CD8-positive, alpha-beta memory T cell (primary cell): Measurements from ENCODE around the gene PDZD2. TPM values are rescaled to one million over a fixed set of nuclear protein-coding genes. Genes with fewer than 3 reads are reported as not detected.
"Not testable (repeated sequence)": the region's sequence is repeated elsewhere in the genome, so short reads cannot be mapped to it uniquely, and the experiment has no call there.

ENCODE experiments used
- CTCF ChIA-PET: fragments of 350-600 bp; sonication (Branson Sonifier 250); formaldehyde crosslinking; loops from one replicate; lab custom pipeline; 2021; ENCODE audit warnings: antibody characterized with exemption; lab: Charles Lee
- POLR2A ChIA-PET: fragments of 350-600 bp; sonication (Branson Sonifier 250); formaldehyde crosslinking; loops from one replicate; lab custom pipeline; 2021; ENCODE audit warnings: antibody characterized with exemption; lab: Charles Lee
- DNase-seq, 5 donors: peaks; one replicate each; pipeline versions ENCODE4 v3.0.0 to v3.0.0-alpha.2; 2020 to 2022; ENCODE audit warnings: mixed read lengths in 1 of 5
- H3K27ac ChIP-seq: one replicate; pipeline ENCODE4 v1.7.0; 2013; ENCODE audit warnings: low read depth, mild to moderate bottlenecking, low read length, moderate library complexity
- H3K27me3 ChIP-seq: 2 replicates; pipeline ENCODE4 v1.7.0; 2013; ENCODE audit warnings: low read length, mild to moderate bottlenecking; ENCODE audit not compliant: insufficient read depth, poor library complexity, severe bottlenecking
- H3K36me3 ChIP-seq: 2 replicates; pipeline ENCODE4 v1.7.0; 2013; ENCODE audit warnings: mild to moderate bottlenecking, low read length, moderate library complexity; ENCODE audit not compliant: insufficient read depth
- H3K4me1 ChIP-seq: 2 replicates; pipeline ENCODE4 v1.7.0; 2013; ENCODE audit warnings: mild to moderate bottlenecking, low read length, moderate library complexity; ENCODE audit not compliant: insufficient read depth
- H3K4me3 ChIP-seq: 2 replicates; pipeline ENCODE4 v1.7.0; 2013; ENCODE audit warnings: mild to moderate bottlenecking, low read length
- H3K9me3 ChIP-seq: 2 replicates; pipeline ENCODE4 v1.7.0; 2013; ENCODE audit warnings: mild to moderate bottlenecking, low read length
- H3K27ac Mint-ChIP-seq, 8 donors: one replicate each; pipeline ENCODE4 v1.8.0; 2020 to 2021; ENCODE audit warnings: mixed read lengths in 8 of 8, mild to moderate bottlenecking in 6 of 8, inconsistent platforms in 3 of 8, moderate library complexity in 3 of 8
- H3K27me3 Mint-ChIP-seq, 2 donors: one replicate each; pipeline ENCODE4 v1.8.0; 2020 to 2021; ENCODE audit warnings: mixed read lengths in 2 of 2, mild to moderate bottlenecking in 1 of 2, moderate library complexity in 1 of 2
- H3K36me3 Mint-ChIP-seq, 3 donors: one replicate each; pipeline ENCODE4 v1.8.0; 2020 to 2021; ENCODE audit warnings: mixed read lengths in 3 of 3, inconsistent platforms in 1 of 3, mild to moderate bottlenecking in 1 of 3
- H3K4me1 Mint-ChIP-seq, 3 donors: one replicate each; pipeline ENCODE4 v1.8.0; 2020 to 2021; ENCODE audit warnings: mixed read lengths in 3 of 3, inconsistent platforms in 1 of 3, mild to moderate bottlenecking in 1 of 3
- H3K4me3 Mint-ChIP-seq, 7 donors: one replicate each; pipeline ENCODE4 v1.8.0; 2020 to 2021; ENCODE audit warnings: mixed read lengths in 7 of 7, mild to moderate bottlenecking in 6 of 7, moderate library complexity in 4 of 7, inconsistent platforms in 2 of 7
- H3K9me3 Mint-ChIP-seq, 5 donors: one replicate each; pipeline ENCODE4 v1.8.0; 2020 to 2022; ENCODE audit warnings: mixed read lengths in 5 of 5, mild to moderate bottlenecking in 3 of 5, moderate library complexity in 2 of 5, inconsistent platforms in 1 of 5
- polyA plus RNA-seq: library from polyadenylated mRNA; unstranded; fragments of 300-500 nt; fragmentation: Illumina TruSeq; gene quantifications from one replicate; pipeline ENCODE4 v1.2.3, GENCODE V29; 2021
- total RNA-seq, 2 experiments: library from RNA; stranded (reverse); gene quantifications; one replicate each; pipeline ENCODE4 v1.2.3, GENCODE V29; 2021

Gene PDZD2
- total and polyA plus RNA-seq, 3 experiments from 2014 or later: 0.15 to 0.40 (median 0.27) TPM

GRCh38 chr5:32014096-32014745, 375.3 kb downstream of the PDZD2 start:
- peaks cover 3 to 5% of the 10 kb centered on the region in 2 donors for H3K27me3 Mint-ChIP-seq
- ChIA-PET CTCF (no interaction called here), POLR2A (no interaction called here)
- no peaks in the 10 kb centered on the region for H3K9me3 Mint-ChIP-seq
- peaks cover 0 to 2% (median 0%) of the 10 kb centered on the region in 3 donors for H3K36me3 Mint-ChIP-seq
- Histone ChIP-seq H3K9me3 (no peaks in the 10 kb centered on the region), H3K4me1 (no peaks in the 10 kb centered on the region), H3K27ac (no peak overlapping the region), H3K27me3 (no peaks in the 10 kb centered on the region), H3K4me3 (no peak overlapping the region), H3K36me3 (no peaks in the 10 kb centered on the region)
- H3K4me1 Mint-ChIP-seq: peaks cover 5 to 14% (median 12%) of the 10 kb centered on the region in 3 donors
- no peak overlapping the region for H3K4me3 Mint-ChIP-seq
- H3K27ac Mint-ChIP-seq: no peak overlapping the region
- DNase-seq: no peak

- peaks cover 9 to 25% (median 18%) of the 10 kb centered on the region in 3 donors for H3K4me1 Mint-ChIP-seq
- POLR2A ChIA-PET, H3K4me3 ChIP-seq, H3K9me3 Mint-ChIP-seq, H3K9me3 ChIP-seq, DNase-seq, H3K36me3 Mint-ChIP-seq, H3K27ac ChIP-seq, H3K27me3 Mint-ChIP-seq, H3K4me3 Mint-ChIP-seq, H3K27ac Mint-ChIP-seq, H3K4me1 ChIP-seq, CTCF ChIA-PET, H3K36me3 ChIP-seq, H3K27me3 ChIP-seq: not testable (repeated sequence)
Measured at GRCh38 chr5:32015262-32015661, 376.3 kb downstream of the PDZD2 start.

GRCh38 chr5:32017692-32018367, 378.9 kb downstream of the PDZD2 start:
- Mint-ChIP-seq H3K27me3 (peaks cover 2 to 3% of the 10 kb centered on the region in 2 donors), H3K36me3 (peaks cover 0 to 3% (median 2%) of the 10 kb centered on the region in 3 donors), H3K4me3 (peak overlapping the region in 2 of 7 donors; percentile 35 to 39), H3K4me1 (peaks cover 11 to 26% (median 24%) of the 10 kb centered on the region in 3 donors), H3K9me3 (no peaks in the 10 kb centered on the region), H3K27ac (peak overlapping the region in 4 of 8 donors; percentile 6 to 52 (median 32))
- no peaks in the 10 kb centered on the region for H3K36me3 ChIP-seq
- ChIA-PET CTCF (interaction anchor here (0.6 kb wide), 1 partner anchor 93 kb away, joined by 3 read pairs; no protein-coding TSS in a partner anchor), POLR2A (no interaction called here)
- no peaks in the 10 kb centered on the region for H3K9me3 ChIP-seq
- no peaks in the 10 kb centered on the region for H3K4me1 ChIP-seq
- H3K4me3 ChIP-seq: no peak overlapping the region
- H3K27ac ChIP-seq: no peak overlapping the region
- no peaks in the 10 kb centered on the region for H3K27me3 ChIP-seq
- no peak for DNase-seq

GRCh38 chr5:32018476-32019436, 379.8 kb downstream of the PDZD2 start:
- peak overlapping the region in 2 of 7 donors; percentile 35 to 39 for H3K4me3 Mint-ChIP-seq
- peaks cover 11 to 26% (median 24%) of the 10 kb centered on the region in 3 donors for H3K4me1 Mint-ChIP-seq
- Histone ChIP-seq H3K27me3 (no peaks in the 10 kb centered on the region), H3K36me3 (no peaks in the 10 kb centered on the region), H3K27ac (no peak overlapping the region), H3K4me1 (no peaks in the 10 kb centered on the region), H3K9me3 (no peaks in the 10 kb centered on the region), H3K4me3 (no peak overlapping the region)
- ChIA-PET POLR2A (interaction anchor here (0.6 kb wide), 1 partner anchor 156 kb away, joined by 4 read pairs; no protein-coding TSS in a partner anchor), CTCF (no interaction called here)
- peaks cover 0 to 3% (median 2%) of the 10 kb centered on the region in 3 donors for H3K36me3 Mint-ChIP-seq
- peak overlapping the region in 3 of 8 donors; percentile 34 to 52 (median 42) for H3K27ac Mint-ChIP-seq
- peaks cover 2 to 3% of the 10 kb centered on the region in 2 donors for H3K27me3 Mint-ChIP-seq
- H3K9me3 Mint-ChIP-seq: no peaks in the 10 kb centered on the region
- DNase-seq: no peak

DNA sequence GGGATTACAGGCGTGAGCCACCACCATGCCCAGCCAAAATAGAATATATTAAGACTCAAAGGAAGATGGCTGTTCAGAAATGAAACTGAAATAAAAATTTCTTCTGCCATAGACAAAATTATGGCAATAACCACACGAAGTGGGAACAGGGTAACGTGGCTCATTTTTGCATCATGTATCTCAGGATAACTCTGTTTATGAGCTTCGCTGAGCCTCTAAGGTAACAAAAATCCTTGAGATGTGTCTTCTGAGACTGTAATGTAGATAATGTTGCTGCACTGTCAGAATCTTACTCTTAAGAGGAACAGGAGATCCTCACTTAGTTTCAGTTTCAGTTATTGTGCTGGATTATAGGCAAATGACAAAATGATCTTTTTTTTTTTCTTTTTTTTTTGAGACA, 381.3 kb downstream of the PDZD2 start:
- POLR2A ChIA-PET: no interaction called here
- DNase-seq: peak in 2 of 5 donors; percentile 6 to 16
- Histone ChIP-seq H3K27me3 (no peaks in the 10 kb centered on the region), H3K9me3 (no peaks in the 10 kb centered on the region), H3K4me3 (peak overlapping the region; percentile 46), H3K4me1 (no peaks in the 10 kb centered on the region), H3K36me3 (no peaks in the 10 kb centered on the region), H3K27ac (no peak overlapping the region)
- no peaks in the 10 kb centered on the region for H3K9me3 Mint-ChIP-seq
- H3K27ac Mint-ChIP-seq: peak overlapping the region in 6 of 8 donors; percentile 43 to 94 (median 86)
- H3K4me1 Mint-ChIP-seq: peaks cover 11 to 24% (median 21%) of the 10 kb centered on the region in 3 donors
- peaks cover 0 to 3% (median 2%) of the 10 kb centered on the region in 3 donors for H3K36me3 Mint-ChIP-seq
- CTCF ChIA-PET: no interaction called here
- peaks cover 3% of the 10 kb centered on the region in 2 donors for H3K27me3 Mint-ChIP-seq
- peak overlapping the region in 5 of 7 donors; percentile 70 to 90 (median 84) for H3K4me3 Mint-ChIP-seq

DNA sequence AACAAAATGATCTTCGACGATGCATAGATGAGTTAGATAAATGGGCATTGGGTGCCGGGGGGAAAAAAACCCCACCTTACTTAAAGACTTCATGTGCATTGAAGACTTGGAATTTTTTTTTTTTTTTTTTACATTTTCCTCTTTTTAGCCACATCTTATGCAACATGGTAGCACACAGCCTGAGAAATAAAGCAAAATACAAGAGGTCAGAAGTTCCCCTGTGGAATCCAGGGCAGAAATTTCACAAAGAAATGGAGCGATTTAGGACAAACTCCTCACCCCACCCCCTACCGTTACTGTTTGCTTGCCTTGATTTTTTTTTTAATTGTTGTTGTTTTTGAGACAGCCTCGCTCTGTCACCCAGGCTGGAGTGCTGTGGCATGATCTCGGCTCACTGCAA, 382.0 kb downstream of the PDZD2 start:
- H3K27me3 Mint-ChIP-seq: peaks cover 0 to 3% of the 10 kb centered on the region in 2 donors
- Histone ChIP-seq H3K9me3 (no peaks in the 10 kb centered on the region), H3K36me3 (no peaks in the 10 kb centered on the region), H3K27ac (no peak overlapping the region), H3K4me3 (no peak overlapping the region), H3K27me3 (no peaks in the 10 kb centered on the region), H3K4me1 (no peaks in the 10 kb centered on the region)
- peaks cover 0 to 3% (median 2%) of the 10 kb centered on the region in 3 donors for H3K36me3 Mint-ChIP-seq
- POLR2A ChIA-PET: no interaction called here
- no peak for DNase-seq
- peak overlapping the region in 4 of 8 donors; percentile 85 to 94 (median 90) for H3K27ac Mint-ChIP-seq
- no peaks in the 10 kb centered on the region for H3K9me3 Mint-ChIP-seq
- peaks cover 11 to 24% (median 21%) of the 10 kb centered on the region in 3 donors for H3K4me1 Mint-ChIP-seq
- CTCF ChIA-PET: no interaction called here
- H3K4me3 Mint-ChIP-seq: peak overlapping the region in 5 of 7 donors; percentile 70 to 90 (median 84)

GRCh38 chr5:32021771-32022170, 382.8 kb downstream of the PDZD2 start:
- Histone ChIP-seq H3K4me3 (no peak overlapping the region), H3K4me1 (no peaks in the 10 kb centered on the region), H3K9me3 (no peaks in the 10 kb centered on the region), H3K27me3 (no peaks in the 10 kb centered on the region), H3K27ac (no peak overlapping the region), H3K36me3 (no peaks in the 10 kb centered on the region)
- no peaks in the 10 kb centered on the region for H3K9me3 Mint-ChIP-seq
- CTCF ChIA-PET: no interaction called here
- peaks cover 0 to 3% (median 2%) of the 10 kb centered on the region in 3 donors for H3K36me3 Mint-ChIP-seq
- peaks cover 11 to 24% (median 21%) of the 10 kb centered on the region in 3 donors for H3K4me1 Mint-ChIP-seq
- DNase-seq: no peak
- H3K27ac Mint-ChIP-seq: peak overlapping the region in 2 of 8 donors; percentile 43 to 88
- peaks cover 0 to 3% of the 10 kb centered on the region in 2 donors for H3K27me3 Mint-ChIP-seq
- POLR2A ChIA-PET: no interaction called here
- H3K4me3 Mint-ChIP-seq: peak overlapping the region in 3 of 7 donors; percentile 51 to 84 (median 53)
